NCI-H345 treated with DMSO at 0.1 percent for 48 hours (cell line): ENCODE measurements around the gene ITIH2.
A peak's percentile ranks its signal among the peaks of the same experiment; 100 is the strongest.
"Not testable (repeated sequence)": the region's sequence is repeated elsewhere in the genome, so short reads cannot be mapped to it uniquely, and the experiment has no call there.

Experiments used
- DNase-seq: peaks from one replicate; lab custom pipeline; 2025; ENCODE audit not compliant: unreplicated experiment; lab: John Stamatoyannopoulos, UW

Gene ITIH2, protein sequence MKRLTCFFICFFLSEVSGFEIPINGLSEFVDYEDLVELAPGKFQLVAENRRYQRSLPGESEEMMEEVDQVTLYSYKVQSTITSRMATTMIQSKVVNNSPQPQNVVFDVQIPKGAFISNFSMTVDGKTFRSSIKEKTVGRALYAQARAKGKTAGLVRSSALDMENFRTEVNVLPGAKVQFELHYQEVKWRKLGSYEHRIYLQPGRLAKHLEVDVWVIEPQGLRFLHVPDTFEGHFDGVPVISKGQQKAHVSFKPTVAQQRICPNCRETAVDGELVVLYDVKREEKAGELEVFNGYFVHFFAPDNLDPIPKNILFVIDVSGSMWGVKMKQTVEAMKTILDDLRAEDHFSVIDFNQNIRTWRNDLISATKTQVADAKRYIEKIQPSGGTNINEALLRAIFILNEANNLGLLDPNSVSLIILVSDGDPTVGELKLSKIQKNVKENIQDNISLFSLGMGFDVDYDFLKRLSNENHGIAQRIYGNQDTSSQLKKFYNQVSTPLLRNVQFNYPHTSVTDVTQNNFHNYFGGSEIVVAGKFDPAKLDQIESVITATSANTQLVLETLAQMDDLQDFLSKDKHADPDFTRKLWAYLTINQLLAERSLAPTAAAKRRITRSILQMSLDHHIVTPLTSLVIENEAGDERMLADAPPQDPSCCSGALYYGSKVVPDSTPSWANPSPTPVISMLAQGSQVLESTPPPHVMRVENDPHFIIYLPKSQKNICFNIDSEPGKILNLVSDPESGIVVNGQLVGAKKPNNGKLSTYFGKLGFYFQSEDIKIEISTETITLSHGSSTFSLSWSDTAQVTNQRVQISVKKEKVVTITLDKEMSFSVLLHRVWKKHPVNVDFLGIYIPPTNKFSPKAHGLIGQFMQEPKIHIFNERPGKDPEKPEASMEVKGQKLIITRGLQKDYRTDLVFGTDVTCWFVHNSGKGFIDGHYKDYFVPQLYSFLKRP

GRCh38 chr10:7703140-7703539 is at the start of gene ITIH2:
Gene ITIH2, plus strand, starts transcription at chr10:7703316. Its CDS starts 119 bp downstream, at chr10:7703435.
- no peak for DNase-seq

GRCh38 chr10:7657079-7657478 is 46.0 kb upstream of the ITIH2 start:
- DNase-seq = not testable (repeated sequence)

- DNase-seq = no peak
Measured at GRCh38 chr10:7657552-7657951, 45.6 kb upstream of the ITIH2 start.

GRCh38 chr10:7659560-7659959 is 43.6 kb upstream of the ITIH2 start:
- no peak for DNase-seq

DNA sequence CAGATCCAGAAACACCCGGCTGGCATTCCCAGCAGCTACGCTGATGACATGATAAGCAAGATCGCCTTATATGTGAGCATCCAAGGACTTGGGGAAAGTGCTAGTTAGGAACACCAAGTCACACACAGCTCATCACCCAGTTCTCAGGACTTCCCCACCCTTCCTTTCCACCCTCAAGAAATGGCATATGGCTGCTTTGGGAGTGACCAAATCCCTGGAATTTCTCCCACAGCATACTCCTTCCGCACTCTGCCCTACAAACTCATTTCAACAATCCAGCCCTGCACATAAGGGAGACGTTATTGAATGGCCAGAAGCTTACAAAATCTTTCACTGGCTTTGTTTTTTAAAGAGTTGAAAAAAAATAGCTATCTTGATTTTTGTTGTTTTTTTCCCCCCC is 40.6 kb upstream of the ITIH2 start:
- DNase-seq = no peak

DNA sequence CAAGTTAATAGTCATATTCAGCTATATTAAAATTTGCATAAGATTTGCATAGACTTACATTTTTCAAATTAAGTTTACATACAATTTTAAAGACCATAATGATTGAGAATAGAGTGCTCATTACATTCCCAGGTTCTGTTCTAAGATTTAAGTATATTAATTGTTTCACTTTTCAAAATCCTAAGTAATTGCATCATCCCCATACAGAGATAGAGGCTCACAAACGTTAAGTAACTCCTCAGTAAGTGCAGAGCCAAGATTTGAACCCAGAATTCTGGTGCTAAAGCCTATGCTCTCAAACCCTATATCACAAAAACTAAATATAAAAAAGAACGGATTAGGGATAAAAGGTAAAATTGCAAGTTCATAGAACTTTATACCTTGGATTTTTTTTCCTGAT is 38.4 kb upstream of the ITIH2 start:
- no peak for DNase-seq

DNA sequence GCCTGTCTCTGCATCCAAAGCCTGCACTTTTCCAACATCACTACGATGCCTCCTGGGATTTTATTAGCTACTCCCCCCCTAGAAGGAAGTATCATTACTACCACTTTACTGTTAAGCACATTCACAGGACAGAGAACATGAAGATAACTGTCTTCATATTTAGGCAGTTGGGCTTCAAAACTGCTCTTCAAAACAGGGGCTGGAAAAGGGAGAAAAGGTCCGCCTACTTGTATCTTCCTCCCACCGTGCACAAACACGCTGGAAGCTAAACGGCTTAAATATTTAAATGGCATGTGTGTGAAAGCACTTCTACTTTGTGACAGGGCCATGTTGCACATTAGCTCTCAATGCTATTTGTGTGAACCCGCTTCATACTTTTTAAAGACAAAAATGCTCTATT is 37.3 kb upstream of the ITIH2 start:
- DNase-seq = no peak

DNA sequence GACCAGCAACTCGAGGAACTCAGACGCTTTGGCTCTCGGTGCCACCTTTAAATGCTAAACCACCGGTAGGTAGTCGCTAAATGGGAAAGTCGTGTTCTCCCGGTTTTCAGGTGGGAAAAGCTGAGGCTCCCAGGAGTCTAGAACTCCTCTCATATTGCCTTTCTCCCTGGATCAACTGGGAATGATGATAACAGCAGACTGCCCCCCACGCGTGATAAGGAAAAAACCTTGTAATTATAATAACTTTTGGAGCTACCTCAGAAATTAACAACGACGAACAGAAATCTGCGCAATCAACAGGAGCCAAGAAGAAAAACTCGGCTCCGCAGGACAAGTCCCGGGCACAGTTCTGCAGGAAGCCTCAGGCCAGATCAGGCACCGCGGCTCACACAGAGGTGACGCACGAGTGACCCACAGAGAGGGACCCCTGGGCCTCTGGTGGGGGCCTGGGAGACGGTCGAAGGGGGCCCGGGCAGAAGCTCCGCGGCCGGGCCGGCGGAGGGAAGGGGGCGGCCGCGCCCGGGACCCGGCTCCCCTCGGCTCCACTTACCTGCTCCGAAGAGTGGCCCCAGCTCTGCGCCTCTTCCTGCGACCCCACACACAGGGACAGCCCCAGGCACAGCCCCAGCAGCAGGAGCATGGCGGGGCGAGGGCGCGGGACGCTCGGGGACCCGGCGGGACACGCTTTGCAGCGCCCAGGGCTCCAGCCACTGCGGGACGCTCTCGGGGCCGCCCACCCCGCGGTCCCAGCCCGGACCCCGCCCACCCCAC is 36.7 kb upstream of the ITIH2 start, which contains the start of gene ITIH5:
Gene ITIH5, minus strand, starts transcription at position 714 of the 771 bp plus-strand sequence. Its CDS starts 74 bp downstream, at position 640.
- no peak for DNase-seq

- DNase-seq = no peak
Measured at GRCh38 chr10:7667262-7668141, 35.6 kb upstream of the ITIH2 start.

DNA sequence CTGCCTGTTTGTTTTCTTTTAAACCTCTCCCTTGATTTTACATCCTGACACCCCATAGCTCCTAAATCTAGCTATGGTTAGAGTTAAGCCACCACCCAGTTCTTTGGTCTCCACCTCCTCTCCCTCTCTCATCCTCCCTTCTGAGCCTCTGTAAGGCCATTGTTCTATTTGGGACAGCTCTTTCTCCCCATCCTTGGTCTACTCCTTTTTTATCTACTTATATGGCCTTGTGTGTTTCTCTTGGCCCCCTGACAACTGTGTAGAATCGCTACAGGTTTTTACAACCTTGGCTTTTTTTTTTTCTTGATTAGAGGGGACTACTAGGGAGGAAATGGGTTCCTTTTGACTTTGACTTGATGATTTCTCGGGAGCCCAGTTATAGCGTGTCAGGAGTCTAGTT is 33.0 kb upstream of the ITIH2 start:
- DNase-seq = no peak

GRCh38 chr10:7672341-7673134 is 30.6 kb upstream of the ITIH2 start:
- no peak for DNase-seq

DNA sequence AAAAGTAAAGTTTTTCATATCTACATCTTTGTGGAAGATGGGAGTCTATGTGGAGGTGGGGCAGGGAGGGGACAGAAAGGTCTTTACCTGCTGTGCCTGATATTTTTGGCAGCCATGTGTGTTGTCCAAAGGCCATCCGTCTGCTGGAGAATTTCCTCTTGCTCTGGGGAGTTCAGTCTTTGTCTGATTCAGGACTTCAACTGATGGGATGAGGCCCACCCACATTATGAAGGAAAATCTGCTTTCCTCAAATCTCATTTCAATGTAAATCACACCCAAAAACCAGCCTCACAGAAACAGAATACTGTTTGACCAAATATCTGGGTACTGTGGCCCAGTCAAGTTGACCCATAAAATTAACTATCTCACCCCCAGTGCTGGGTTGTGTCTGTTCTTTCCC is 23.9 kb upstream of the ITIH2 start:
- DNase-seq = no peak

DNA sequence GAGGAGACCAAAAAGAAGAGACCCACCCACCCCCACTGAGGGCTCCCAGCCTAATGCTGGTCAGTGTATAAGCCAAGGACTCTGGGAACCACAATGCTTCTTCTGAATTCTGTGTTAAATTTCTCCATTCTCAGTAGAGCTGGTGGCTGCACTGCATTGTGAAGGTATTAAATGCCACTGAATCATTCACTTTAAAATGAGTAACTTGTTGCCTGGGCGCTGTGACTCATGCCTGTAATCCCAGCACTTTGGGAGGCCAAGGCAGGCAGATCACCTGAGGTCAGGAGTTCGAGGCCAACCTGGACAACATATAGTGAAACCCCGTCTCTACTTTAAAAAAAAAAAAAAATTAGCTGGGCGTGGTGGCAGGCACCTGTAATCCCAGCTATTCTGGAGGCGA is 23.0 kb upstream of the ITIH2 start:
- not testable (repeated sequence) for DNase-seq

GRCh38 chr10:7686351-7687171 is 16.6 kb upstream of the ITIH2 start:
- DNase-seq = no peak

DNA sequence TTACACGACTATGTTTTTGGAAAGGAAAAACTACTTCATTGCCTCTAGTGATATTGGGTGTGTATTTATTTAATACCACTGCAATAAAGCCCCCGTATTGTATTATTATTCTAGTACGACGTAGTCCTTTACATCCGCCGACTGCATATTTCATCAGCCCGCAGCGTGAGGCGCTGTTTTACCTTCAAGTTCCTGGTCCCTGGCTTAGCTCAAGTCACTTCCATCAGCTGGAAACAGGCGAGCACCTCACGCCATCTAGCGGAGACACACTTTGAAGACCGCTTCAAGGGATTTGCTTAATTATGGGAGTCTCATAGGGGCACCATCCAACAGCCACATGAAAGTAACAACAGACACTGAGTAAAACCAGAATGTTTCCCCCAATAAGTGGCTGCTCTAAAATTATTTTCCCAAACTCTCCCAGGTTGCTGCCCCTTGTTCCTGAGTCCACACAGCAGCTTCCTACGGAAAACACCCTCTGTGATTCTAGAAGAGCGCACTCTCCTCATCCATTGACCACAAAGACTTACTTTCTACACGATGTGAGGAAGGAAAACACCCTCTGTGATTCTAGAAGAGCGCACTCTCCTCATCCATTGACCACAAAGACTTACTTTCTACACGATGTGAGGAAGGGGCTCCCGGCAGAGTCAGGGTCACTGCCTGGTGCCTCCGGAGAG is 15.7 kb upstream of the ITIH2 start:
- DNase-seq = peak; percentile 19

- DNase-seq = no peak
Measured at GRCh38 chr10:7689591-7689990, 13.5 kb upstream of the ITIH2 start.

DNA sequence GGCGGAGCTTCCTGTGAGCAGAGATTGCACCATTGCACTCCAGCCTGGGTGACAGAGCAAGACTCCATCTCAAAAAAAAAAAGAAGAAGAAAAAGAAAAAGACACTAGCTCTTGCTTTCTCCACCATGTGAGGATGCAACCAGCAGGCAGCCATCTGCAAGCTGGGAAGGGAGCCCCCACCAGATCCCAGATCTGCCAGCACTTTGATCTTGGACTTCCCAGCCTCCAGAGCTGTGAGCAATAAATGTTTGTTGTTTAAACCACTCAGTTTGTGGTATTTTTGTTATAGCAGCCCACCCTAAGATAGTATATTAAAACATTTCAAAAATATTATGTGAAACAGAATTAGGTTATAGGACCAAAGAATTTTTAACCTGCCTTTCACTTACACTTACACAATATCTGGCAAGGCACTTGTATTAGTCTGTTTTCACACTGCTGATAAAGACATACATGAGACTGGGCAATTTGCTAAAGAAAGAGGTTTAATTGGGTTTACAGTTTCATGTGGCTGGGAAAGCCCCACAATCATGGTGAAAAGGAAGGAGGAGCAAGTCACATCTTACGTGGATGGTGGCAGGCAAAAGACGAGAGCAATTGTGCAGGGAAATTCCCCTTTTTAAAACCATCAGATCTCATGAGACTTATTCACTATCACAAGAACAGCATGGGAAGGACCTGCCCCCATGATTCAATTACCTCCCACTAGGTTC is 12.1 kb upstream of the ITIH2 start:
- DNase-seq = not testable (repeated sequence)
